GM18520 (cell line): ENCODE measurements around the gene TBL1XR1.

Source experiments
- ATAC-seq: cut with Tn5 transposase; IDR thresholded peaks from one replicate; pipeline ENCODE4 v1.9.1; 2021; ENCODE audit not compliant: unreplicated experiment

TBL1XR1 gene

DNA sequence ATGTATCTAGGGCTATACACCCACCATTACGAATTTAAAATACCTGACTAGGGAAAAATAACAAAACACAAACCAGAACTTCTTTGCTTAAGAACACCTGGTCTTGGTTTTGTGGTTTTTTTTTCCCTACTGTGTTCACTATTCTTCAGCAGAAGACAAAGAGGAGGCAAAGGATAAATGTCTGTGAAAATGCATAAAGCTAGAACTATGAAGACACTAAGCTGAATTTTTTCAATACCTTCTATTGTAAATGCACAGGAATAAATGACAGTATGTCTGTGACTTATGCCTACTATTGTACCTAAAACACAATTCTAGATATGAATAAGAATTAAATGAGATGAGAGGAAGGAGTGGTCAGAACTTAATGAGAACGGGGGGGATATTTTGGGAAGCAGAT lies 86.9 kb downstream of the TBL1XR1 start:
- ATAC-seq, result no peak

GRCh38 chr3:177109688-177110330 lies 87.5 kb downstream of the TBL1XR1 start:
- no peak for ATAC-seq

- no peak for ATAC-seq
Measured at GRCh38 chr3:177108648-177109047, 88.6 kb downstream of the TBL1XR1 start.

DNA sequence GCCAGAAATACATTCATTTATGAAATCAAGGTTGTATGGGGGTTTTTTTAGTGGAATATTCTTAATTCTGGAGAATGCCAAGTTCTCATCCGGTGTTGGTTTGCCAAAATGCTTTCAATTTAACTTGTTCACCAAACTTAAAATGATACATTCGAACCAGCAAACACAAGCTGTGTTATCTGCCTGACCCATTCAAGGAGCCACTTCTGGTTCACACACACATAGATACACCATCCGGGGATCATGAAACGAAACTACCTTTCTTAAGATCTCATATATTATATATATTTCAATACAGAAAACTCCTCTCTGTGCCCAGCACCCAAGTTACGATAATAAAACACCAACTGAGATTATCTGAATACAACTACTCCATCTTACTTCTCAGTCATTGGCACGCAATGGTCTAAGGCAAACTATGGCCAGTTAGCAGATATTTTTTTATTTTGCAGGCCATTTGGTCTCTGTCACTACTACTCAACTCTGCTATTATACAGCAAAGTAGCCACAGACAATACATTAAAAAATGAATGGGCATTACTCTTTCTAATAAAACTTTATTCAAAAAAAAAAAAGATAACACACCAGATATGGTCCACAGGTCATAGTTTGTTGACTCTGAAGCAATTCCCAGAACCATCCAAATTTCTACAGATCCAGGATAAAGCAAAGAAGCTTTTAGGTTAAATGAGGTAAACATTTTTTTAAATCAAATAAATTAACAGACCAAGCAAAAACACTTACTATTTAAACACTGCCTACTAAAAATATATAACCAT lies 89.6 kb downstream of the TBL1XR1 start:
- ATAC-seq, result no peak

GRCh38 chr3:177106594-177106993 lies 90.7 kb downstream of the TBL1XR1 start:
- no peak for ATAC-seq

DNA sequence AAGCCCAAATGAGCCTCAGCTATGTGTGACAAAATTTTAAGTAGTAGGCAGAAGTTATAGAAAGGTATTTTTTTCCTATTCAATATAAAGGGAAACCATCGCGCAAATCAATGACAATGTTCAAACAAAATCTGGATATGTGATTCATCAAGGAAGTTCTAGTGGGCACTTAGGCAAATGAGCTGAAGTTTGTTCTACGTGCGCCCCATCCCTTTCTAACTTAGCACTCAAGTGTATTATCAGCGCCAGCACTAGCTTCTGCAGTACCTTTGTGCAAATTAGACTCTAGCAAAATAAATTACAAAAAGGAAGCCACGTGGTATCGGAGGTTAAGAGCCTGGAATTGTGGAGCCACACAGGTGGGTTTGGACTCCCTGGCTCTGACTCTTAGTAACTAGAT lies 91.1 kb downstream of the TBL1XR1 start:
- ATAC-seq, result no peak

DNA sequence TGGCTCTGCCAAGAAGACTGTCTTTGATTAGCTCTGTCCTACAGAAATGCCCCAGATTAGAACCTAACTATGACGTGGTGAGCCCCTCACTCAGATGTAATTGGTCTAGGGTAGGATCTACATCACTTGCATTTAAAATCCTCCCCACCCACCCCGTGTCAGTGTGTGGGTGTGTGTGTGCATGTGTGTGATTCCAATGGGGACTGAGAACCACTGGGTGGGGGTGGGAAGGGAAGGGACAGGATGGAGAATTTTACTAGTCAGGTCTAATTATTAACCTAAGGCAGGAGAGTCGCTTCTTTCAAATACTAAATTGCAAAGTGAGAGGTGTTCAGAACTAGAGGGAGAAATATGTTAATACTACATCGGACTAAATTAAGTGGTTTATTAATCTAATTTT lies 91.7 kb downstream of the TBL1XR1 start:
- no peak for ATAC-seq

DNA sequence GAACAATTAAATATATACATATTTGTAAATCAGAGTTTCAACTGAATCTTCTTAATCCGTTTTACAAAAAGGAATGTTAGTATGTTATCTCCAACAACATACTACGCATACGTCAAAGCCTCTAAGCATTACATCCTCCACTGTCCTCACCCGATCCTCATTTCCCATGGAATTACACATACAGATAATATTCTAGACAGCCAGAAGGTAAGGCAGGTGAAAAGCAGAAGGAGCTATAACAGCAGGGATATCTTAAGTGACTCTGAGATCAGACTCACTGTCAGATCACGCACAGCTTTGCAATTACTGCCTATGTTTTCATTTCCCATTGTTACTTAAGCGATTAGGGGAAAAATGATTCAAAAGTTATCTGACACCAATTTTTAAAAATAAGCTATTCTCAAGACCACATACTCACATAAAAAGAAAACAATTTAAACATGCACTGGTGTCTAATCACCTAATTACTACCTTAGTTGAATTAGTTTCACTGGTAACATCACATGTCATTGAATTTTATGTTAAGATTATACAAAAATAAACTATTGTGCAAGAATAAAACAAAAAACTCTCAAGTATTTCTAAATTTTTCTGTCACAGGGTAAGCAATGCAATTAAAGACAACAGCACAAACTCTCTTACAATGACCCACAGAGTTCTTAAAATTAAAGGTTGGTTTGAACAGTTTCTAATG lies 92.8 kb downstream of the TBL1XR1 start:
- ATAC-seq, result no peak

DNA sequence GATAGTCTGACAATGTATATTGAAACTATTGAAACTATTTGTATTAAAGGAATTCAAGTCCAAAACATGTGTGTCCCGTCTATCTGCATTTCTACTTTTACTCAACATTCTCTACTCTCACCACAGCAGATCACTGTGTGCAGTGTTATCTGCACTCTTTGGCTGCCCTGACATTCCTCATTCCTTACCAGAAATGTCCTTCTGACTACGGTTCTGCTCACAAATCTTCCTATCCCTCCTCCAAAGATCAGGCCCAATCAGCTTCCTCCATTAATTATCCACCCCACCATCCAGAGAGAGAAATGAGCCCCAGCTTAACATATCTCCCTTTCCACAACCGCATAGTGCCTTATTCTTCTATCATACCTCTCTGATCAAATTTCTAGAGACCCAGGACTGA lies 94.7 kb downstream of the TBL1XR1 start:
- ATAC-seq, result no peak

DNA sequence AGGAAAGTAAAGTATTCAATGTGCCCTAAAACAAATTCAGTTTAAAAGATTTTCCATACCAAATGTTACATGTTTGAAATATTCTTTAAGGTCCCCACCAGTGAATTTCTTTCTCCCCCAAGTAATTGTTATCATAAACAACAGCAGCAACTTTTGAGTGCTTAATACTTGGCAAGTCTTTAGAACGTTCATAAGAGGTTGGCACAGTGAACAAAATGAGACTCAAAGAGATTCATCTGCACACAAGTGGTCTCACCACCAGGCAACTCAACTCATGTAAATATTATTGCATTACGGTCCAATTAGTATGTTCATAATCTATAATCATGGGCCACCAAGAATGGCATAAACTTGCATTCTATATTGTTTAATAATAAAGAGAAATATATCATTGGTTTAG lies 98.7 kb downstream of the TBL1XR1 start:
- ATAC-seq, result no peak

- no peak for ATAC-seq
Measured at GRCh38 chr3:177096615-177097014, 100.7 kb downstream of the TBL1XR1 start.

DNA sequence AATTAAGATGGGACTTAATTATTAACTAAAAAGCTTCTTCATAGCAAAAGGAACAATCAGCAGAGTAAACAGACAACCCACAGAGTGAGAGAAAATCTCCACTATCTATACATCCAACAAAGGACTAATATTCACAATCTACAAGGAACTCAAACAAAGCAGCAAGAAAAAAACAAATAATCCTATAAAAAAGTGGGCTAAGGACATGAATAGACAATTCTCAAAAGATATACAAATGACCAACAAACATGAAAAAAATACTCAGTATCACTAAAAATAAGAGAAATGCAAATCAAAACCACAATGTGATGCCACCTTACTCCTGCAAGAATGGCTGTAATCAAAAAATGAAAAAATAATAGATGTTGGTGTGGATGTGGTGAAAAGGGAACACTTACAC lies 103.3 kb downstream of the TBL1XR1 start:
- no peak for ATAC-seq

GRCh38 chr3:177089901-177090300 lies 107.4 kb downstream of the TBL1XR1 start:
- ATAC-seq, result no peak

- no peak for ATAC-seq
Measured at GRCh38 chr3:177089110-177089509, 108.2 kb downstream of the TBL1XR1 start.

GRCh38 chr3:177085794-177086193 lies 111.5 kb downstream of the TBL1XR1 start:
- ATAC-seq, result no peak

- ATAC-seq, result no peak
Measured at GRCh38 chr3:177084616-177085015, 112.7 kb downstream of the TBL1XR1 start.

DNA sequence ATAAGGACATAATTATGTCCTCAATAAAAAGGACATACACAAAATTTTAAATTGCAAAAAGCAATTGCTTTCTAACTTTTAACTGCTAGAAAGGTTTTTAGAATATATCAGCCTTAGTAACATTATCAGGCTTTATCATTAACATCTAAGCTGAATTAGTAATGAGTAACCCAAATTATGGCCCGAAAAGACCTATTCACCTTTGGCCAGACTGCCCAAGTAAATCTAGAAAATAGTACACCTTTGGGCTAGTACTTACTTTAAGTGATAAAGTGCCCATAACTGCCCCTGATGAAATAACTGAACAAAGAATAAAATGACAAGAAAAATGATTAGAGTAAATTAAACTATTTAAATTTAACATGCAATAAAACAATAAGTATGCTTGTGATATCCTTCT lies 117.2 kb downstream of the TBL1XR1 start:
- ATAC-seq, result no peak

- ATAC-seq, result no peak
Measured at GRCh38 chr3:177079684-177080083, 117.6 kb downstream of the TBL1XR1 start.

- no peak for ATAC-seq
Measured at GRCh38 chr3:177071496-177072156, 125.7 kb downstream of the TBL1XR1 start.

DNA sequence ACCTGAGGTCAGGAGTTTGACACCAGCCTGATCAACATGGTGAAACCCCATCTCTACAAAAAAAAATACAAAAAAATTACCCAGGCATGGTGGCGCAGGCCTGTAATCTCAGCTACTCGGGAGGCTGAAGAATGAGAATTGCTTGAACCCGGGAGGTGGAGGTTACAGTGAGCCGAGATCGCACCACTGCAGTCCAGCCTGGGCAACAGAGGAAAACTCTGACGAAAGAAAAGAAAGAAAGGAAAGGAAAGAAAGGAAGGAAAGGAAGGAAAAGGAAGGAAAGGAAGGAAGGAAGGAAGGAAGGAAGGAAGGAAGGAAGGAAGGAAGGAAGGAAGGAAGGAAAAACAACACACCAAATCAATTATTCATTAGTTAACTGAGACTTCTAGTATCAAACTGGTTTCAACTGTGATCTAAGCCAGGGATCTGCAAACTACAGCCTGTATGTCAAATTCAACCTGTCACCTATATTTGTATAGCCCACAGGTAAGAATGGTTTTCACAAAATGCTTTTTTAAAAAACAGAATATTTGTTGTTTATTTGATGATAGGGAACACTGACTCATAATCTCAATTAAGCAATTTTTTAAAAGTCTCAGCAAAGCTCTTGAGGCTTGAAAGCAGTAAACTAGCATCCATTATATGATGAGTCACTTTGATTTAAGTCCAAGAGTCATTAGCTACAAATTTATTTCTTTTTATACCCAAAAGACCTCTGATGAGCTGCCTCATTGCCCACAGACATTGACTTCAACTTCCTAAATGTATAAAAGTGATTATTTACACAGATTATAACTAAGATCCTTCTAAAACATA lies 127.6 kb downstream of the TBL1XR1 start:
- ATAC-seq, result no peak

GRCh38 chr3:177068967-177069366 lies 128.3 kb downstream of the TBL1XR1 start:
- no peak for ATAC-seq
